Lower leg skin (tissue), 3 donors: ENCODE measurements around the gene GIGYF2.

Experiments
- POLR2A ChIP-seq, 2 donors: fragments of 450-650 bp; IDR thresholded peaks; one replicate each; pipeline ENCODE4 v1.6.1; 2016 to 2017; ENCODE audit warnings: antibody characterized with exemption in 2 of 2, mild to moderate bottlenecking in 1 of 2, moderate library complexity in 1 of 2
- TF ChIP-seq, protein P1 (sequence below), 3 donors: fragments of 450-650 bp; IDR thresholded peaks; one replicate each; pipeline ENCODE4 v1.5.1; 2016; ENCODE audit warnings: antibody characterized with exemption in 3 of 3, mild to moderate bottlenecking in 3 of 3, moderate library complexity in 2 of 3

GRCh38 chr2:232667989-232668583, 29.0 kb upstream of the GIGYF2 start:
- TF ChIP-seq, protein P1, sequence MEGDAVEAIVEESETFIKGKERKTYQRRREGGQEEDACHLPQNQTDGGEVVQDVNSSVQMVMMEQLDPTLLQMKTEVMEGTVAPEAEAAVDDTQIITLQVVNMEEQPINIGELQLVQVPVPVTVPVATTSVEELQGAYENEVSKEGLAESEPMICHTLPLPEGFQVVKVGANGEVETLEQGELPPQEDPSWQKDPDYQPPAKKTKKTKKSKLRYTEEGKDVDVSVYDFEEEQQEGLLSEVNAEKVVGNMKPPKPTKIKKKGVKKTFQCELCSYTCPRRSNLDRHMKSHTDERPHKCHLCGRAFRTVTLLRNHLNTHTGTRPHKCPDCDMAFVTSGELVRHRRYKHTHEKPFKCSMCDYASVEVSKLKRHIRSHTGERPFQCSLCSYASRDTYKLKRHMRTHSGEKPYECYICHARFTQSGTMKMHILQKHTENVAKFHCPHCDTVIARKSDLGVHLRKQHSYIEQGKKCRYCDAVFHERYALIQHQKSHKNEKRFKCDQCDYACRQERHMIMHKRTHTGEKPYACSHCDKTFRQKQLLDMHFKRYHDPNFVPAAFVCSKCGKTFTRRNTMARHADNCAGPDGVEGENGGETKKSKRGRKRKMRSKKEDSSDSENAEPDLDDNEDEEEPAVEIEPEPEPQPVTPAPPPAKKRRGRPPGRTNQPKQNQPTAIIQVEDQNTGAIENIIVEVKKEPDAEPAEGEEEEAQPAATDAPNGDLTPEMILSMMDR (IDR thresholded peaks at IDR 0.05) = no peak
- no peak for TF ChIP-seq POLR2A (IDR thresholded peaks at IDR 0.05)
